ENCODE data around the gene CFAP74.

Gene CFAP74

GRCh38 chr1:1928231-1929101 lies 75.1 kb downstream of the CFAP74 start:
- DNase-seq (ENCODE audit: low spot score), result no peak

GRCh38 chr1:1927751-1928150 lies 75.8 kb downstream of the CFAP74 start:
- DNase-seq (ENCODE audit: low spot score), result no peak

- DNase-seq (ENCODE audit: low spot score), result no peak
These were observed 76.5 kb downstream of the CFAP74 start for GRCh38 chr1:1926886-1927660.

GRCh38 chr1:1926346-1926811 lies 77.2 kb downstream of the CFAP74 start:
- DNase-seq (ENCODE audit: low spot score), result no peak

GRCh38 chr1:1925437-1926345 lies 77.9 kb downstream of the CFAP74 start:
- DNase-seq (ENCODE audit: low spot score), result no peak

GRCh38 chr1:1924849-1925248 lies 78.7 kb downstream of the CFAP74 start:
- no peak for DNase-seq (ENCODE audit: low spot score)

- no peak for DNase-seq (ENCODE audit: low spot score)
These were observed 79.2 kb downstream of the CFAP74 start for GRCh38 chr1:1924386-1924785.

- no peak for DNase-seq (ENCODE audit: low spot score)
These were observed 80.4 kb downstream of the CFAP74 start for GRCh38 chr1:1922956-1923833.

GRCh38 chr1:1922702-1922955 lies 81.0 kb downstream of the CFAP74 start:
- DNase-seq (ENCODE audit: low spot score), result no peak

GRCh38 chr1:1921901-1922701 lies 81.5 kb downstream of the CFAP74 start:
- DNase-seq (ENCODE audit: low spot score), result no peak

GRCh38 chr1:1921459-1921862 lies 82.1 kb downstream of the CFAP74 start:
- DNase-seq (ENCODE audit: low spot score), result no peak

GRCh38 chr1:1920608-1921458 lies 82.8 kb downstream of the CFAP74 start:
- DNase-seq (ENCODE audit: low spot score), result no peak

- no peak for DNase-seq (ENCODE audit: low spot score)
These were observed 83.5 kb downstream of the CFAP74 start for GRCh38 chr1:1920057-1920607.

- peak; percentile 99 for DNase-seq (ENCODE audit: low spot score)
These were observed 84.1 kb downstream of the CFAP74 start for GRCh38 chr1:1919304-1920056.

GRCh38 chr1:1918901-1919303 lies 84.7 kb downstream of the CFAP74 start, which contains the start of gene TMEM52:
Gene TMEM52, minus strand, starts transcription at chr1:1919279. Its CDS starts 14 bp downstream, at chr1:1919265.
- DNase-seq (ENCODE audit: low spot score), result no peak

GRCh38 chr1:1917995-1918900 lies 85.3 kb downstream of the CFAP74 start:
- no peak for DNase-seq (ENCODE audit: low spot score)

GRCh38 chr1:1917304-1917976 lies 86.1 kb downstream of the CFAP74 start:
- no peak for DNase-seq (ENCODE audit: low spot score)

Measured in LoVo (cell line).